ENCODE results near the gene SDC3.
"Not testable (repeated sequence)": the region's sequence is repeated elsewhere in the genome, so short reads cannot be mapped to it uniquely, and the experiment has no call there.

Gene SDC3

GRCh38 chr1:30874176-30874575, 34.4 kb downstream of the SDC3 start:
- DNase-seq: no peak

GRCh38 chr1:30872948-30873263, 35.7 kb downstream of the SDC3 start:
- no peak for DNase-seq

- DNase-seq: no peak
Measured at GRCh38 chr1:30872033-30872947, 36.3 kb downstream of the SDC3 start.

- DNase-seq: no peak
Measured at GRCh38 chr1:30871276-30871871, 37.2 kb downstream of the SDC3 start.

DNA sequence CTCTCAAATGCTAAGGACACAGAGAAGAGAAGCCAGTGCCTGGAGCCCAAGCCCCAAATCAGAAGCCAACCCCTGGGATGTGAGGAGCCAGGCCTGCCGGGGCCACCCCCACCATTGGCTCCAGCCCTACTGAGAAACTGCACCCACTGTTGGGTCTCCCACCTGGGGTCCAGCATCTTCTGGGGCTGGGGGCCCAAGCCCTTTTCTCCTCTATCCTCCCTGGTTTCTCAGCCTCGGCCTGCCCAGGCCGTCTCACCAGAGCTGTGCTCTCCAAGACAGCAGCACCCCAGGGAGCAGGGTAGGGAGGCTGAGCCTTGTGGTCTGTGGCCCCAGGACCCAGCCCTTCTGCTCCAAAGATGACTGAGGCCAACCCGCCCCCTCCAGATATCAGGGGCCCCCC, 37.9 kb downstream of the SDC3 start:
- no peak for DNase-seq

DNA sequence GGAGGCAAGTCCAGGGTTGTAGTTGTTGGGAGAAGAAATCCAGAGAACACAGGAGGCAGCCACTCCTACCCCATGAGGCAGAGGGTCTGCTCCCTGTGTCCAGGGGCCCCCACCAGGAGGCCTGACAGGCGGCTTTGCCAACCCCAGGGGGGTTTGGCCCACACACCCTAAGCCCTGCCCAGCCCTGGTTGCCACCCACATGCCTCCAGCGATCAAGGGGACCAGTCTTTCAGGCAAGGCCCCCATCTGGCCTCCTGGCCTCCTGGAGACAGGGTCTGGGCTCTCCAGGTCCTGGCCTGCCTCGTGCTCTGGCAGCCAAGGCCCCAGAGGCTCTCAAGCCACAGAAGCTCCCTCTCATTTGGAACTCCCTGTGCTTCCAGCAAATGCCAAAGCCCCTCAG, 38.5 kb downstream of the SDC3 start:
- no peak for DNase-seq

DNA sequence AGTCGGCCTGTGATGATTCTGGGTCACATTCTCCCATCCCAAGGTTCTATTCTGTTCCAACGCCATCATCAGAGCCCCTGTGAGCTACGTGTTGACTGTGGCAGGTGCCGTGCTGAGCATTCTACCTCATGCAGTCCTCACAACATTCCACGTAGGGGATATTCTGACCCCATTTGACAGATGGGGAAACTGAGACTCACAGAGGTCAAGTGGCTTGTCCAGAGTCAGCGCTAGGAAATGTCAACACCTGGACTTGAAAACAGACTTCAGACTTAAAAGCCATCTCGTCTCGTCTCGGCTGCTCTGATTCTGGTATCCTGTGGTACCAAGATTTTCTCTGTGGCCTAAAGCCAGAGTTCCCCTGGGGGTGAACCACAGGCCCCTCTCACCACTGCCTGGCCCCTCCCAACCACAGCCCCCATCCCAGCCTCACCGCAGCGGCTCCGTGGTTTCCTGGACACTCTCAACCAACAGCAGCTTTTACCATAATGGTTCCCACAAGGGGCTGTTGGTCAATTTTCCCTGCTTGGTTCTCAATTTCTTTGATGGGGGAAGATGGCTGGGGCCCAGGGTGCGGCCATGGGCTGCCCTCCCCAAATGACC, 39.6 kb downstream of the SDC3 start:
- DNase-seq: no peak

DNA sequence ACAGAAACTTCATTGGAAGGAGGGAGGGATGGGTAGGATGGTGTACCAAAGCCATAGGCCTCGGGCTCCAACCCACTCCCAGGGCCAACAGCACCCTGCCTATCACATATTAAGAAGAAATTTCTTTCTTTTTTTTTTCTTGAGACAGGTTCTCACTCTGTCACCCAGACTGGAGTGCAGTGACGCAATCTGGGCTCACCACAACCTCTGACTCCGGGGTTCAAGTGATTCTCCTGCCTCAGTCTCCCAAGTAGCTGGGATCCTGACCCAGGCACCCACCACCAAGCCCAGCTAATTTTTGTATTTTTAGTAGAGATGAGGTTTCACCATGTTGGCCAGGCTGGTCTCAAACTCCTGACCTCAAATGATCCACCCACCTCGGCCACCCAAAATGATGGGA, 40.5 kb downstream of the SDC3 start:
- DNase-seq: not testable (repeated sequence)

DNA sequence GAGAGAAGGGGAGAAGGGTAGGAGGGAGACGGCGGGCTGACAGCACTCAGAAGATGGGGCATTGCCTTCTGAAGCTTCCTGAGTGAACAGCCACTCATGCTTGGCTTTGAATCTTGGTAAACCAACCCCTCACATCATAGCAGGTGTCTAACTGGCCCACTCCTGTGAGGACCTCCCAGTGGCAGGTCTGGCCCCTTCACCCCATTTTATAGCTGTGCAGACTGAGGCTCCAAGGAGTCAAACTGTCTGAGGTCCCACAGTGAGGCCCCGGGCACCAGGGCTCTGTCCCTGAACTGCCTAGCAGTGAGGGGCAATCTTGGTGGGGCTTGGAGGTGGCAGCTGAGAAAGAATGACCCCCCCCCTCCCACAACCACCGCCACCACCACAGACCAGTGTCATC, 41.0 kb downstream of the SDC3 start:
- no peak for DNase-seq

DNA sequence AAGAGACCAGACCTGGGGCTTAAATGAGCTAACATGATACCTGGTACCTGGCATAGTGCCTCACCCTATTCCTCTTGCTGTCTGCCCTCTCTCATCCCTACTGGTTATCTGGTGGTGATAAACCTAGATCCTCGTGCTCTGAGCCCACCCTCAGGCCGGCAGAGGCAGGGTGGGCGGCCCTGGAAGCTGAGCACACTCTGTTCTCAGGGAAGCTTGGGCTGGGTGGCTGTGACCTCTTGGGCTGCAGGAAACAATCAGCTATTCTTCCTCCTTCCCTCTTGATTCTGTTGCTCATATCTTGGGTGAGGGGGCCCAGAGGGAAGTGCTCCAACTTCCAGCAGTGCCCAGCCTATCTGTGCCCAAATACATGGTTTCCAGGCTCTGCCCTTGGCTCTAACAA, 42.0 kb downstream of the SDC3 start:
- no peak for DNase-seq

GRCh38 chr1:30864681-30865080, 43.9 kb downstream of the SDC3 start:
- DNase-seq: no peak

GRCh38 chr1:30863858-30864604, 44.5 kb downstream of the SDC3 start:
- DNase-seq: no peak

- no peak for DNase-seq
Measured at GRCh38 chr1:30860320-30860652, 48.3 kb downstream of the SDC3 start.

- no peak for DNase-seq
Measured at GRCh38 chr1:30857964-30858363, 50.6 kb downstream of the SDC3 start.

DNA sequence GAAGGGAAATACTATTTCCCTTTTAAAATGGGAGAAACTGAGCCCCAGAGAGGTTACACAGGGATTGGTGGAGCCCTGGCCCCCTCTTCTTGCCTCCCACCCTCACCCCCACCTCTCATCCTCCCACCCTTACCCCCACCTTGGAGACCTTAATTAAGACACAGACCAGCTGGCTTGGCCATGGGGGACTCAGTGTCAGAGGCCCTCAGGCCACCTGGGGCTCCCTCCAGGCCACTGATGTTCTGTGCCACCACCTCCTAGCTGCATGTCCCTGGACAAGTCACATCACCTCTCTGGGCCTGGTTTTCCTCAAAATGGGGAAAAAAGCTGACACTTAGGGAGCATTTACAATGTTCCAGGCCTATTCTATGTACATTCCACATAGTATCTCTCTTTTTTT, 51.5 kb downstream of the SDC3 start:
- no peak for DNase-seq

DNA sequence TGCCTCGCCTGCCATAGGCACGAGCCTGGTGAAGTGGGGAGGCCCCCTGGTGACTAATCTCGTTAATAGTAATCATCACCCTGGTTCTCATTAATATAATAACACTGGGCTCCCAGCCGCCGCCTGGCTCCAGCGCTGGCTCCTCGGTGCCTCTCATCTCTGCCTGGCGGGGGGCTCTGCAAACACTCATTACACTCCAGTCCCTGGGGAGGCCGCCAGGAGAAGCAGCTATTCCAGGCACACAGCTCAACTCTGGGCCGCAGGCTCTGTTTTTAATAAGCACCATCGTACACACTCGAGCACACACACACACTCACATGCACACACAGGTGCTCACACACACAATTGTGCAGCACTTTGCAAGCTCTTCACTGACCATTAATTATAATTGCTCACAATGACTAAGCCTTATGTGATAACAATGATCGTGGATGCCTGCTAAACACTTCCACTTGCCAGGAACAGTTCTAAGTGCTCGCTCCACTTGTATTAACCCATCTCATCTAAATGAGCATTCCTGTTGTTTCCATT, 52.2 kb downstream of the SDC3 start:
- no peak for DNase-seq

DNA sequence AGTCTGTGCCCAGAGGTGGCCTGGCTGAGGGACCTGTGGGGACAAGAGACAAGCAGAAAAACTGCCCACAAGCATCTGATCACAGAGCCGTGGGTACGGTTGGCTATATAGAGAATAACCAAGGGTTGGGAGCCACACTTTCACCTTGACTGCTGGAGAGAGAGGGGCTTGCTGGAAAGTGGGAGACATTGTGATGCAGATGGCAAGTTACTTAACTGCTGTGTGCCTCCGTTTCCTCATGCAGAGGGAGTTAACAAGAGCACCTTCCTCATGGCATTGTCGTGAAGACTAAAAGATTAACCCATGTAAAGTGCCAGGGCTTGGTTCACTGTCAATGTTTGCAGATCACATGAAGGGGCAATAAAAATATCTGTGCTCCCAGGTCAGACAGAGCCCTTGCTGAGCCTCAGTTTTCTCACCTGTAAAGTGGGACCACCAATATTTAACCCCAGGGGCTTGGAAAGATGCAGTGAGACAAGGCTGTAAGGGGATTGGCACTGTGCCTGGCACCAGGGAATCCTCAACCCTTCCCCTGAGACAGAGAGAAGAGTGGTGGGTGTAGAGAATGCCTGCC, 52.8 kb downstream of the SDC3 start:
- no peak for DNase-seq

DNA sequence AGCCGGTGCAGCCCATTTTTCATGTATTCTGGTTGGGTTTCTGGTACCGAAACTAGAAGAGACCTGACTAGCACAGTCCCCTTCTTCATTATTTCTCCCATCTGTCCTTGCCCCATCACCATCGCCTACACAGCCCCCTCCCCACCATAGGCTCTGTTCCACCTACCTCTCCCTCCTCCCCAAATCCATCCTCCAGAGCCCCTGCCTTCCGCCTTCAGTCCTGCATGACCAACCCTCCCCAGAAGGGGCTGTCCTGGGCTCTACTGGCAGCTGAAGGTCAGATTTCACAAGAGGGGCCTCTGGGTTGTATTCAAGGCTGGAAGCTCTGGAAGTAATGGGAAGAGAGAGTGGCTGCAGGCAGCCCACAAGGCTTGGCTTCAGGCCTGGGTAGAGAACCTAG, 55.2 kb downstream of the SDC3 start:
- no peak for DNase-seq

- DNase-seq: no peak
Measured at GRCh38 chr1:30852026-30852425, 56.5 kb downstream of the SDC3 start.

DNA sequence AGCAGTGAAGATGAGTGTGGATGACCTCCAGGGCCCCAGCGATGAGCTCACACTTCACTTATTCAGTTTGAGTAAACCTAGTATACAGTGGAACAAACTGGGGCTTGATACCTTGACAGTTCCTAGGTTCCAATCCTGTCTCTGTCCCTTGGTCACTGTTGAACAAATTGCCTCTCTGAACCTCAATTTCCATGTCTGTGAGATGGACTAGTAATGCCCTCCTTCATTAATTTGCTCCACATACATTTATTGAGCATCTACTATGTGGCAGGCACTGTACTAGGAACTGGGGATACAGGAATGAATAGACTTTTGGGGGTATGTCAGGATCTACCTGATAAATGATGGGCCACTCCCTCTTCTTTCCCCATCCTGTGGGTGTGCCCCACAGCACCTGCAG, 57.3 kb downstream of the SDC3 start:
- DNase-seq: no peak

GRCh38 chr1:30850607-30851006, 58.0 kb downstream of the SDC3 start:
- no peak for DNase-seq

- no peak for DNase-seq
Measured at GRCh38 chr1:30848130-30848529, 60.4 kb downstream of the SDC3 start.

- DNase-seq: no peak
Measured at GRCh38 chr1:30847358-30847972, 61.1 kb downstream of the SDC3 start.

Data from effector CD4-positive, alpha-beta T cell (primary cell).